GM21717 (cell line): ENCODE measurements around the gene PLEKHG4B.

Source experiments
- ATAC-seq: cut with Tn5 transposase; IDR thresholded peaks from one replicate; pipeline ENCODE4 v1.9.1; 2021; ENCODE audit warnings: mild to moderate bottlenecking, moderate library complexity; ENCODE audit not compliant: unreplicated experiment

Gene PLEKHG4B

GRCh38 chr5:75331-76320 is 16.3 kb upstream of the PLEKHG4B start:
- ATAC-seq: no peak

GRCh38 chr5:76358-77169 is 15.4 kb upstream of the PLEKHG4B start:
- no peak for ATAC-seq

GRCh38 chr5:77170-77501 is 14.8 kb upstream of the PLEKHG4B start:
- ATAC-seq: no peak

- no peak for ATAC-seq
Measured at GRCh38 chr5:77546-77945, 14.4 kb upstream of the PLEKHG4B start.

- ATAC-seq: no peak
Measured at GRCh38 chr5:77957-78804, 13.8 kb upstream of the PLEKHG4B start.

- ATAC-seq: no peak
Measured at GRCh38 chr5:78805-79149, 13.2 kb upstream of the PLEKHG4B start.

- no peak for ATAC-seq
Measured at GRCh38 chr5:79263-79662, 12.7 kb upstream of the PLEKHG4B start.

GRCh38 chr5:79821-80220 is 12.1 kb upstream of the PLEKHG4B start:
- no peak for ATAC-seq

- ATAC-seq: no peak
Measured at GRCh38 chr5:81391-82021, 10.5 kb upstream of the PLEKHG4B start.

- ATAC-seq: no peak
Measured at GRCh38 chr5:82097-82496, 9.9 kb upstream of the PLEKHG4B start.

- no peak for ATAC-seq
Measured at GRCh38 chr5:82570-82969, 9.4 kb upstream of the PLEKHG4B start.

- ATAC-seq: no peak
Measured at GRCh38 chr5:83029-83428, 8.9 kb upstream of the PLEKHG4B start.

- ATAC-seq: no peak
Measured at GRCh38 chr5:85334-85995, 6.5 kb upstream of the PLEKHG4B start.

- ATAC-seq: no peak
Measured at GRCh38 chr5:89337-90286, 2.4 kb upstream of the PLEKHG4B start.

GRCh38 chr5:90590-91547 is 1.1 kb upstream of the PLEKHG4B start:
- ATAC-seq: no peak

- no peak for ATAC-seq
Measured at GRCh38 chr5:92401-93220, 643 bp downstream of the PLEKHG4B start.
